NCI-H510A treated with DMSO at 0.1 percent for 48 hours (cell line): ENCODE data around the gene RYR3.

Source experiments
- DNase-seq: peaks from one replicate; lab custom pipeline; 2025; lab: John Stamatoyannopoulos, UW

RYR3 gene

GRCh38 chr15:33384307-33384706 is 73.5 kb downstream of the RYR3 start:
- DNase-seq, result no peak

- no peak for DNase-seq
Measured at GRCh38 chr15:33392453-33392852, 81.7 kb downstream of the RYR3 start.

- DNase-seq, result no peak
Measured at GRCh38 chr15:33393546-33393945, 82.8 kb downstream of the RYR3 start.

GRCh38 chr15:33395321-33395720 is 84.6 kb downstream of the RYR3 start:
- no peak for DNase-seq

- DNase-seq, result no peak
Measured at GRCh38 chr15:33395846-33396245, 85.1 kb downstream of the RYR3 start.

- no peak for DNase-seq
Measured at GRCh38 chr15:33396475-33396874, 85.7 kb downstream of the RYR3 start.

GRCh38 chr15:33398555-33398954 is 87.8 kb downstream of the RYR3 start:
- no peak for DNase-seq

GRCh38 chr15:33400941-33401340 is 90.2 kb downstream of the RYR3 start:
- DNase-seq, result no peak

- DNase-seq, result no peak
Measured at GRCh38 chr15:33402600-33402999, 91.8 kb downstream of the RYR3 start.

- no peak for DNase-seq
Measured at GRCh38 chr15:33405096-33405495, 94.3 kb downstream of the RYR3 start.

GRCh38 chr15:33411596-33412540 is 101.1 kb downstream of the RYR3 start:
- DNase-seq, result no peak

GRCh38 chr15:33419701-33420100 is 108.9 kb downstream of the RYR3 start:
- no peak for DNase-seq

GRCh38 chr15:33424025-33424424 is 113.3 kb downstream of the RYR3 start:
- DNase-seq, result no peak

- DNase-seq, result no peak
Measured at GRCh38 chr15:33425142-33425541, 114.4 kb downstream of the RYR3 start.

- no peak for DNase-seq
Measured at GRCh38 chr15:33430577-33430976, 119.8 kb downstream of the RYR3 start.

GRCh38 chr15:33433821-33434220 is 123.1 kb downstream of the RYR3 start:
- no peak for DNase-seq

GRCh38 chr15:33438396-33438795 is 127.6 kb downstream of the RYR3 start:
- no peak for DNase-seq

GRCh38 chr15:33440900-33441299 is 130.1 kb downstream of the RYR3 start:
- DNase-seq, result no peak

- DNase-seq, result no peak
Measured at GRCh38 chr15:33442449-33442848, 131.7 kb downstream of the RYR3 start.

GRCh38 chr15:33443708-33444107 is 132.9 kb downstream of the RYR3 start:
- DNase-seq, result no peak

- no peak for DNase-seq
Measured at GRCh38 chr15:33445984-33446383, 135.2 kb downstream of the RYR3 start.

GRCh38 chr15:33448151-33448550 is 137.4 kb downstream of the RYR3 start:
- no peak for DNase-seq

GRCh38 chr15:33448961-33449606 is 138.3 kb downstream of the RYR3 start:
- DNase-seq, result no peak
